NT2/D1 (cell line): ENCODE measurements around the gene SCIN.

ENCODE experiments used
- YY1 ChIP-seq: IDR thresholded peaks from 2 replicates; pipeline ENCODE4 v1.6.1; 2011; ENCODE audit not compliant: insufficient read length, insufficient read depth
- ZNF274 ChIP-seq: IDR thresholded peaks from 2 replicates; pipeline ENCODE4 v1.6.1; 2011; ENCODE audit warnings: mild to moderate bottlenecking, low read depth, low read length

- TF ChIP-seq ZNF274 (no peak), YY1 (no peak)
These were observed 39.0 kb downstream of the SCIN start for GRCh38 chr7:12609561-12609960.
